IPS-11a (cell line): ENCODE data around the gene CDC26.
"Not testable (repeated sequence)": the region's sequence is repeated elsewhere in the genome, so short reads cannot be mapped to it uniquely, and the experiment has no call there.

ENCODE experiments used
- H3K4me3 ChIP-seq: one replicate; pipeline ENCODE4 v1.5.1; 2013; ENCODE audit warnings: low read depth, low read length, control low read depth

The CDC26 gene

DNA sequence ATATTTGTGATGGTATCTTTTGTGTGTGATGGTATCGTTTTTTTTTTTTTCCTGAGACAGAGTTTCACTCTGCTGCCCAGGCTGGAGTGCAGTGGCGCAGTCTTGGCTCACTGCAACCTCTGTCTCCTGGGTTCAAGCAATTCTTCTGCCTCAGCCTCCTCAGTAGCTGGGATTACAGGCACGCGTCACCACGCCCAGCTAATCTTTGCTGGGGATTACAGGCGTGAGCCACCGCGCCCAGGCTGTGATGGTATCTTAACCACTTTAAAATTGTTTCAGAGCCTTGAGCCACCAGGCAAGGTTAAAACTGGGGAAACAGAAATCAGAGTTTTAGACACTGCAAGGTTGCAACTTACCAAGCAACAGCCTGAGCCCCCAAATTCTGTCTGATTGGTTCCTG lies 20.9 kb upstream of the CDC26 start:
- not testable (repeated sequence) for H3K4me3 ChIP-seq

DNA sequence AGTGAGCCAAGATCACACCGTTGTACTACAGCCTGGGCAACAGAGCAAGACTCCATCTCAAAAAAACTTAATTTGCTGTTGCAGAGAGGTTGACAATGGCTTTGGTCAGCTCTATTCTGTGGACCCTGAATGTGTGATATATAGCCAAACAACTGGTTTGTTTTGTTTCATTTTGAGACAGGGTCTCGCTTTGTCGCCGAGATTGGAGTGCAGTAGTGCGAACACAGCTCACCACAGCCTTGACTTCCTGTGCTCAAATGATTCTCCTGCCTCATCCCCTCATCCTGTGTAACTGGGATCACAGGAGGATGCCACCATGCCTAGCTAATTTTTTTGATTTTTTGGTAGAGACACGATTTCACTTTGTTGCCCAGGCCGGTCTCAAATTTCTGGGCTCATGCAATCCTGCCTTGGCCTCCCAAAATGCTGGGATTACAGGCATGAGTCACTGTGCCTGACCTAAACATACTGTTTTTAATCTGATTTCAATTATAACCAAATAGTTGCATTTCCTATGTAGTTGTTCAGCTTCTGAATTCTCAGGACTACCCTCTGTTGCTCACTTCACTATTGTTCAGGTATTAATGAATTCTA lies 18.0 kb upstream of the CDC26 start:
- no peak overlapping the region for H3K4me3 ChIP-seq

DNA sequence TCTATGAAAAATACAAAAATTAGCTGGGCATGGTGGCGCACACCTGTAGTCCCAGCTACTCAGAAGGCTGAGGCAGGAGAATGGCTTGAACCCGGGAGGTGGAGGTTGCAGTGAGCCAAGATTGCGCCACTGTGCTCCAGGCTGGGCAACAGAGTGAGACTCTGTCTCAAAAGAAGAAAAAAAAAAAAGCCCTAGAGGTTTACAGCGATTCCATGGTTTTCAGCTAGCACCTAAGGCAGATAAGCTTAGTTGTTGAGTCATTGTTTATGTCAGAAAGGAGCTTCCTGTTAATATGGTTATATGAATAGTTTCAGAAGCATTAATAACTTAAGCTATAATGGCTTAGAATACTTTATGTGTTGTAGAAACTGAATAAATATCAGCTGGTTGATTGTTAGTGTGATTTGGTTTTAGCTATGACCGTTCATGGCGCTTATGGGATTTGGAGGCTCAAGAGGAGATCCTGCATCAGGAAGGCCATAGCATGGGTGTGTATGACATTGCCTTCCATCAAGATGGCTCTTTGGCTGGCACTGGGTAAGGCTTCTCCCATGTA lies 14.8 kb upstream of the CDC26 start:
- no peak overlapping the region for H3K4me3 ChIP-seq

DNA sequence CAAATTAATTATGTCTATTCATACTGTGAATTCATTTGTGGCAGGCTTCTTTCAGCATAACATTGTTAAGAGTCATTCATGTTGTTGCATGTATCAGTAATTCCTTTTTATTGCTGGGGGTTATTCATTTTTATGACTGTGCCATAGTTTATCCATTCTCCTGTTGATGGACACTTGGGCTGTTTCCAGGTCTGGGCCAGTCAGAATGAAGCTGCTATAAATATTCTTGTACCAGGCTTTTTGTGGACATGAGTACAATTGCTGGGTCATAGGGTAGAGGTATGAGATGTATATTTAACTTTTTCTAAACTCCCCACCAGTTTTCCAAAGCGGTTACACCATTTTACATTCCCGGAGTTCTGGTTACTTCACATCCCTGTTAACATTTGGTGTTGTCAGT lies 13.7 kb upstream of the CDC26 start:
- H3K4me3 ChIP-seq: no peak overlapping the region

DNA sequence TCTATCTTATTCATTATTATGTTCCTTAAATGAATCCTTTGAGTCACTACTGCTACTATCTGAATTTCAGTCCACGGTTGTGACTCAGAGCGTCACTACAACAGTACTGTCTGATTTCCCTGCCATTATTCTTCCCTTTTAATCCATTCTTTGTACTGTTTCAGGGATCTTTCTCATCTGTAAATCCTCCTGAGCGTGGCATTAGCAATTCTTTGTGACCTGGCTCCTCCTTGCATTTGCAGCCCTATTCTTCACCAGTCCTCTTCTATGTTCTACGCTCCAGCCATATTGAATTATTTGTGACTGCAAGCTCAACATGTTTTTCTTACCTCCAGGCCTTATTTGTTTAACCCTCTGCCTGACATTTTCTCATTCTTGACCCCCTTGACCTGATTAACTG lies 6.0 kb upstream of the CDC26 start:
- no peak overlapping the region for H3K4me3 ChIP-seq

DNA sequence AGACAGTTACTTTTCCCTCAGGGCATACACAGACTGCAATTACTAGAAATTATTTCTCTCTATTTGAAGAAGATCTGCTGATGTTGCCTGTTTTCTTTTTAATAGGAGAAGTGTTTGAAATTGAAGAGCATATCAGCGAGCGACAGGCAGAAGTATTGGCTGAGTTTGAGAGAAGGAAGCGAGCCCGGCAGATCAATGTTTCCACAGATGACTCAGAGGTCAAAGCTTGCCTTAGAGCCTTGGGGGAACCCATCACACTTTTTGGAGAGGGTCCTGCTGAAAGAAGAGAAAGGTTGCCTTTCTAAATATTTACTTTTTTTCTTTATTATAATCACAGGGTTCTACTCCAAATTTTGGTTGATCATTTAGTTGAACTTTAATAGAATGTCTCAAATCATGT lies 3.5 kb upstream of the CDC26 start:
- H3K4me3 ChIP-seq: no peak overlapping the region

DNA sequence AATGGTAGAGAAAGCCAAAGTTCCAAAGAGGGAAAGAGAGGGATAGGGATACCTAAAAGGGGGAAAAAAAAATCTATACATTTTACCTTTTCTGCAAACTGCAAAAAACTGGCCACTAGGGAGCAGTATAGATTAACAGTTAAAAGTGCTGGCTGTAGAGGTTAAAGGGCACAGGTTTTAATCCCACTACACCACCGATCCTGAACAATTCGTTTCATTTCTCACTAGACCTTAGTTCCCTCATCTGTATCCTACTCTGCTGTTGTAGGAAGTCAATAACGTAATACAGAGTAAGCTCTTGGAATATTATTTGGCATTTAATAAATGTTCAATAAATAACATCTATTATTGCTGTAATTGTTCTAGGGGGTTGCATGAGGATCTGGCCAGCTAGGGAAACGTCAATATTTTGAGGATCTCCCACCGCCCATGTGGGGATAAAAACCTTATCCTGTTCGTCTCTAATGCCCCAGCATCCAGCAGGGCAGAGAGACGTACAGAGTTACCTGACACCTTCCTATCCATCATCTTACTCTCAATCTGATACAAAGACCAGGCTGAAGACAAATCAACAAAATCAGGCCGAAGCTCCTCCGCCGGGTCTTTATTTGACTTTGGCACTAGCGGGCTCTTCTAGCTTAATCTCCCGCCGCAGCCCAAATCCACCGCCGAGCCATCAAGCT lies 757 bp downstream of the CDC26 start:
- peak overlapping the region; percentile 96 for H3K4me3 ChIP-seq

DNA sequence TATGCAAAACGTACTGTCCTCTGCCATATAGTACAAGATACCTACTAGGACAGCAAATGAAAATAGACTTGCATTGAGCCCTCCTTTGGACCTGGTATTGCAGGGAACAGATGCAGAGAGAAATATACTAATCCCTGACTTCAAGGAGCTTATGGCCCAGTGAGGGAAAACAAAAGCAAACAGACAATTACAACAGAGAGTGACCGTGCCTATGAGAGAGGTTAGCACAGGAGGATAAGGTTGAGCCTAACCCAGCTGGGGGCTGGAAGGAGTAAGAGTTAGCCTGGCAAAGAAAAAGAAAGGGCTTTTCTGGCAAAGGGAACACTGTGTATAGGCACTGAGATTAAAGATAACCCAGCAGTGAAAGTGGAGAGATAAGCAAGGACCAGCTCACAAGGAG lies 5.5 kb downstream of the CDC26 start:
- H3K4me3 ChIP-seq: no peak overlapping the region

DNA sequence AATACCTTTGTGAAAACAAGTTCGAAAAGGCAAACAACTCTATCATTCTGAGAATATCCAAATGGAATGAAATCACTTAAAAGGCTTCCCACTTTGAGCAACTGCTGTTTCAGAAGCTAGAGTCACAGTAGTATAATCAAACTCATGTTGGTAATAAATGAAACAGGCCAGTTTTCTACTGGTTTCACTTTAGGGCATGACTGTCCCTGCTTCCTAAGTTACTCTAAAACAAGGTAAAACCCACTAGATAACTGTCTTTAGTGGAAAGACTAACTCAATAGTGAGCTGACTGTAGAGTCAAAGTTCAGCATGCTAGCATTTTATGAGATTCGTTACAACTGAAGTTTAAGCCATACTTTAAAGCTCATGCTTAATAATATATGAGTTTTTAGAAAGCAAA lies 6.0 kb downstream of the CDC26 start:
- H3K4me3 ChIP-seq: no peak overlapping the region

DNA sequence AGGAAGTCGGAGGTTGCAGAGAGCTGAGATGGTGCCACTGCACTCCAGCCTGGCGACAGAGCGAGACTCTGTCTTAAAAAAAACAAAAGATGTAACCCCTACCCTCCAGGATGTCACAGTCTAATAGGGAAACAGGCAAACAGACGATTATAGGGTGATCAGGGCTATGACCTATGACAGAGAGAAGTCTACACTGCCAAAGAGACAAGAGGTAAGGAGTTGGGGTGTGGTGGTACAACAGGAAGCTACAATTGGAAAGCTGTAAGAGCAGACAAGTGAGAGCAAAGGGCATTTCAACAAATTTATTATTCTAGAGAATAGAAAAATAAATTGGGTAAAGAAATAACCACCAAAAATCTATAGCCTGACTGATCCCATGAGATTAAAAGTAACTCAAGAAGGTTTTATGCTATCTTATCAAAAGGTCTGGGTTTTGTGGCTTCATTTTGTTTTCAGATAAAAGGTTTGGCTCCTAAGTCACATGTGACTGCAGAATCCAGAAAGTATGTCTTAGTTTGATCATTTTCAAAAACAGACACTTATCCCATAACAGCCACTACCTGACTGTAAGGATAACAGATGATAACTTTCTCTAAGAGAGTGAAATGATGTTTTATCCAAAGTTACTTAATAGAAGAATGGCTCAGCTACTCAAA lies 7.3 kb downstream of the CDC26 start:
- H3K4me3 ChIP-seq: no peak overlapping the region

DNA sequence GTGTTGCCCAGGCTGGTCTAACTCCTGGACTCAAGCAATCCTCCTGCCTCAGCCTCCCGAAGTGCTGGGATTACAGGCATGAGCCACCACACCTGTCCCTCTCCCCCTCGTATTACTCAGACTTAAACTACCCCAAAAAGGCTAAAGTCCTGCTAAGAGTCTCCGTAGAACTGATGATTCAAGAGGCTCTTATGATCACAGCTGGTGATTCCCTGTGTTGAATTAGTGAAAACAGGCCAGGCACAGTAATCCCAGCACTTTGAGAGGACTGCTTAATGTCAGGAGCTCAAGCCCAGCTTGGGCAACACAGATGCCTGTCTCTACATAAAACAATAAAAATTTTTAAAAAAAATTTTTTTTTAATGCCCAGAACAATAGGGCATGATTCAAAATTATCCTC lies 9.2 kb downstream of the CDC26 start:
- no peak overlapping the region for H3K4me3 ChIP-seq

DNA sequence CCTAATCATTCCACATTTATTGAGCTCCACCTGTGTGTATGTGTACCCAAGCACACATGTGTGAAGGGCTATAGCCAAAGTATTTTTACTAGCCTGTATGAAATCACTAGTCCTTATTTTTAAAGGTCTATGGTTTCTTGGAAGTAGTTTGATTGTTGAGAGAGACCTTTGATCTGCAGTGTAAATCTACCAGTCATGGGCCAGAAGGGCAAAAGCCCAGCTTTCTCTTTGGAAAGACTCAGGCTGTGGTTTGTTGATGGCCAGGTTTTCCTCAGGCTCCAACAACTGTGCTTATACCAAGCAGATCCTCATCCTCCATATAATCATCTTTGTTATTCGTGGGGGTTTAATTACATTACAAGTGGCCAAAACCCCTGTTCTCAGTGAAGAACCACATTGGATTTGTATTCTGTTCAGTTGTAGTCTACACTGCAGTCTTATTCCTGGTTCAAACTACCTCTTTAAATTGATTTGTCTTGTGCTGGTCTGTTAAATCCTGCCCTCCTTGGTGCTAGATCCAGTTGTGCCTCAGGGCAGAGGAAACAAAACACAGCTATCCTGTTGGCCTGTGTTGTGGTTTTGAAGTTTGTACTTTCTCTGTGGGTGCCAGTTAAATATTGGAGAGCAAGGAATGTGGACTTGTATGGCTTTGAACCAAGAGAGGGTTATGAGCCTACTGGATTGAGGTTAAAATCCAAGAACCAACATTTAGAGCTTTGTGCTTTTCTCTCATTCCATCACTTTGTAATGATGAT lies 13.3 kb downstream of the CDC26 start:
- H3K4me3 ChIP-seq: no peak overlapping the region

DNA sequence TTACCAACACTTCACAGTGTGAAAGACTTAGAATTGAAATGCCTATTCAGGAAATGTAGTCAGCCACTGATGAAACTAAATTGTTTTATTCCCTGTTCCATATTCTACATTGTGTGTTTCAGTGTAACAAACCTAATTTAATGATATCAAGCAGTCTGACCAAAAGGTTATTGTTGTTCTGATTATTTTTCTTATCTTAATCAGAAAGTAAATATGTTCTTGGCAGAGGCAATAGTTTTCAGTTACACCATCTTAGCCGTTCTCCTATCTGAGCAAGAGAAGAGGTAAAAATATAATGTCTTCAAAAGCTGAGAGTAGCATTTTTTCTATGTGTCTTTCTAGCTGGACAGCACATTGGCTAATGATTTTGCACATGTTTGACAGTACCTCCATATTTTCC lies 17.1 kb downstream of the CDC26 start:
- H3K4me3 ChIP-seq: no peak overlapping the region

DNA sequence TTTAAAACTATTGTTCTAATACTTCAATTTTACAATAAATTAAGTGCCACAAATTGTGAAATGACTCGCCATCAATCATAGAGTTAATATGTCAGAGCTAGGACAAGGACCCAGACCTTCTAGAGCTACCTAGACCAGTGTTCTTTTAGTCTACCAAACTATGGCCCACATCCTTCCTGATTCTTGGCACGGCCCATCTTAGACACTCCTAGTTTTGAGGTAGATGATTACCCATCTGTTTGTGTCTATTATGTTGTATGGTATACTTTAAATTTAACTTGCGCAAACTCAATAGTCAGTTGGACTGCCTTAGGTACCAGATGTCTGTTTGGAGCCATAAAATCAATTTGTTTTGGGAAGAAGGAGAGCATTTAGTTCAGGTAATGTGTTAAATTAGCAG lies 17.5 kb downstream of the CDC26 start:
- no peak overlapping the region for H3K4me3 ChIP-seq

DNA sequence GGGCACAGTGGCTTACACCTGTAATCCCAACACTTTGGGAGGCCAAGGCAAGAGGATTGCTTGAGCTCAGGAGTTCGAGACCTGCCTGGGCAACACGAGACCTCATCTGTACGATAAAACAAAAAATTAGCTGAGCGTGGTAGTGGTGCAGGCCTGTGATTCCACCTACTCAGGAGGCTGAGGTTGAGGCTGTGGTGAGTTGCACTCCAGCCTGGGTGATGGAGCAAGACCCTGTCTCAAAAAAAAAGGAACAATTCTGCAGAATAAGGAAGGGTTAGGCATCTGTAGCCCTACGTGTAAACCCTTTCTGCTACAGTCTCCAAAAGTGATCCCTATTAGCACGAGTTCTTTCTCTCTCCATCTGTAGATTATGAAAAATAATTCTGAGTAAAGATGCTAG lies 19.9 kb downstream of the CDC26 start:
- no peak overlapping the region for H3K4me3 ChIP-seq

DNA sequence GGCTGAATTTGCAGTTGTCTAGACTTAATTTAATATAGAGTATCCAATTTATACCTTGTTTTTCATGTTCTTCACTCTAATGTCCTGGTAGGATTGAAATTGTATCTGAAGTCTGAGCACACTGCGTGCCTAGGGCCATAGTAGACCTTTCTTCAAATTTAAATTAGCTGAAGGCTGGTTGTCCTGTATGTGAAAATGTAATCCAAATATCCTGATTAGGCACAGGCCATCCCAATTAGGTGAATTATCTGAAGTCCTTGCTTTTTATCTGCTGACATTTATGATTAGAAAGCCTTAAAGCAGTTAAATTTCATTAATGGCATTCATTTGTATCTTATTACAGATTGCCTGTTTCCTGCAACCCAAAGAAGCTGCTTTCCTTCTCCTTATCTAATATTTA lies 20.4 kb downstream of the CDC26 start:
- H3K4me3 ChIP-seq: no peak overlapping the region

DNA sequence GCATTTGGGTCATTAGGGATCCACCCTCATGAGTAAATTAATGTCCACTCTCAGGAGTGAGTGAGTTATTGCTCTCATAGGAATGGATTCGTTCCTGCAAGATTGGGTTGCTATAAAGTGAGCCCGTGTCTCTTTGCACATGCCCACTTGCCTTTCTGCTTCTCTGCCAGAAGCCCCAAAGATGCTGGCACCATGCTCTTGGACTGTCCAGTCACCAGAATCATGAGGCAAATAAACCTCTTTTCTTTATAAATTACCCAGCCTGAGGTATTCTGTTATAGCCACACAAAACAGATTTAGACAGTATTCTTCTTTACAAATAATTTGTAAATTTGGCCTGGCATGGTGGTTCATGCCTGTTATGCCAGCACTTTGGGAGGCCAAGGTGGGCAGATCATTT lies 24.6 kb downstream of the CDC26 start:
- no peak overlapping the region for H3K4me3 ChIP-seq

DNA sequence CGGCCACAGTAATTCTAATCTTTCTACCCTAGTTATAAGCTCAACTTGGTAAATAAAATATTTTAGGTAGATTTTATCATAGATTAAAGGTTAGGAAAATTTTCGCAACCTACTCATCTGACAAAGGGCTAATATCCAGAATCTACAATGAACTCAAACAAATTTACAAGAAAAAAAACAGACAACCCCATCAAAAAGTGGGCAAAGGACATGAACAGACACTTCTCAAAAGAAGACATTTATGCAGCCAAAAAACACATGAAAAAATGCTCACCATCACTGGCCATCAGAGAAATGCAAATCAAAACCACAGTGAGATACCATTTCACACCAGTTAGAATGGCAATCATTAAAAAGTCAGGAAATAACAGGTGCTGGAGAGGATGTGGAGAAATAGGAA lies 25.7 kb downstream of the CDC26 start:
- H3K4me3 ChIP-seq: not testable (repeated sequence)

DNA sequence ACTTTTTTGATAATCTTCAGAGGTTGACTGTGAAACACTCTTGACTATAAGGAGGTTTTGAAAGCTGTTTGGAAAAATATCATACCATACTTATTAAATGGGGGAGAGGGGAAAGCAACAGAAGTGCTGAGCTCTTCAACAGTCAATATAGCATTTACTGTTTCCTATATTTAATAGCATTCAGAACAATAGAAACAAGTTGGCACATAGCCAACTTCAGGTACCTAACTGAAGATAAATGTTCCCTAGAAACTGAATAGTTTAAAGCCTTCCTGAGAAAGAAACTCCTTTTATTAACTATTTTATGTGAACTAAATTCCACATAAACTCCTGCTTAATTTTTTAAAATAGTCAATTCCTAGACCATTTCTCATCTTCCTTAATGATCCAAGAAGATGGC lies 27.7 kb downstream of the CDC26 start:
- H3K4me3 ChIP-seq: no peak overlapping the region

DNA sequence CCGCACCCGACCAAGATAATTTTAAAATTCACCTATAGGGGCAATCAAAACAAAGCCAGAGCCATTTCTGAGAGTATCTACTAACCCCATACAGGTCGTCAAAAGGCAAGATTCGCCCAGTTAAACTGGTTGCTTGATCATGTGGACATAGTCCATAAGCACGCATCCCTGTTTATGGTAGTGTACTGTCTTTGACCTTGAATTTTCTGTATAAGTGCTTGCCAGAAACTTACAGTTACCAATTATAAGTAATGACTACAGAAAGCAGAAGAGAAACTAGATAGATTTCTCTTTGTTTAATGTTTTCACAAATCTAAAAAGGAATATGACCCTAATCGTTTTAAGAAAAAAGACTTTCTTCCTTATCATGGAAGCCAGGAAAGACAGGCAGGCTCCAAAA lies 28.4 kb downstream of the CDC26 start:
- no peak overlapping the region for H3K4me3 ChIP-seq

DNA sequence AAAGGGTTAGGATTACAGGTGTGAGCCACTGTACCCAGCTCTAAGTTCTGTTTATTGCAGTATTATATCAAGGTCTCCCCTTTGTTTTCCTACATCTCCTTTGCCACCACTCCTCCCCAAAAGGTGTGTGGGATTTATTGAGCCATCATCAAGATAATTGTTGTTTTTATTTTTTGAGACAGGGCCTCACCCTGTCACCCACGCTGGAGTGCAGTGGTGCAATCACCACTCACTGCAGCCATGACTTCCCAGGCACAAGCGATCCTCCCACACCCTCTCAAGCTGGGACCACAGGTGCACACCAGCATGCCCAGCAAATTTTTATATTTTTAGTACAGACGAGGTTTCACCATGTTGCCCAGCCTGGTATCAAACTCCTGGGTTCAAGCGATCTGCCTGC lies 29.5 kb downstream of the CDC26 start:
- no peak overlapping the region for H3K4me3 ChIP-seq

DNA sequence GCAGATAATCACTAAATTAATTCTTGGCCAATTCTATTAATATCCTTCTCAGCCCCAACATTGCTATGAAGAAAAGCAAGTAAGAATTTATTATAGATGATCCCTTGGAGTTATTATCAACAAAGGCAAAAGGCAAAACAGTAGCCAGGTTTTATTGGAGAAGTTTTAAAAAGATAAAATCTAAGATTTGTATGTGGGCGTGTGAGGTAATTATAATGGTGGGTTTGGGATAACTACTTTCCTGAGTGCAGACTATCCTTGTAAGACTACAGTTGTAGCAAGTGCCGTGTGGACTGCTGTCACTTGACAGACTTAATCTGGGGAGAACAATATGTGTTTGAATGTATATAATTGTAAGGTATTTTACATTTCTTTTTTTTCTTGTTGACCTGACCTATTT lies 30.8 kb downstream of the CDC26 start:
- H3K4me3 ChIP-seq: no peak overlapping the region
